Duodenal mucosa (tissue), 2 donors: ENCODE results near the gene TMEM94.
A peak's percentile ranks its signal among the peaks of the same experiment; 100 is the strongest.

Source experiments
- H3K27ac ChIP-seq: one replicate; pipeline ENCODE4 v1.7.0; 2013; ENCODE audit warnings: low read depth, low read length
- H3K27me3 ChIP-seq, 2 donors: one replicate each; pipeline ENCODE4 v1.7.0; 2013; ENCODE audit warnings: low read length in 2 of 2, control low read depth in 1 of 2; ENCODE audit not compliant: insufficient read depth in 2 of 2, control insufficient read depth in 1 of 2
- H3K36me3 ChIP-seq, 2 donors: one replicate each; pipeline ENCODE4 v1.7.0; 2013; ENCODE audit warnings: low read length in 2 of 2, control low read depth in 1 of 2; ENCODE audit not compliant: insufficient read depth in 2 of 2, control insufficient read depth in 1 of 2
- H3K4me1 ChIP-seq, 2 donors: one replicate each; pipeline ENCODE4 v1.7.0; 2013; ENCODE audit warnings: low read length in 2 of 2, control low read depth in 1 of 2; ENCODE audit not compliant: insufficient read depth in 2 of 2, control insufficient read depth in 1 of 2
- H3K4me3 ChIP-seq, 2 donors: one replicate each; pipeline ENCODE4 v1.7.0; 2013; ENCODE audit warnings: low read length in 2 of 2, low read depth in 1 of 2
- H3K9ac ChIP-seq, 2 donors: one replicate each; pipeline ENCODE4 v1.7.0; 2013; ENCODE audit warnings: low read length in 2 of 2, low read depth in 1 of 2
- H3K9me3 ChIP-seq, 2 donors: one replicate each; pipeline ENCODE4 v1.7.0; 2013; ENCODE audit warnings: low read length in 2 of 2, control low read depth in 1 of 2; ENCODE audit not compliant: control insufficient read depth in 1 of 2

The TMEM94 gene

DNA sequence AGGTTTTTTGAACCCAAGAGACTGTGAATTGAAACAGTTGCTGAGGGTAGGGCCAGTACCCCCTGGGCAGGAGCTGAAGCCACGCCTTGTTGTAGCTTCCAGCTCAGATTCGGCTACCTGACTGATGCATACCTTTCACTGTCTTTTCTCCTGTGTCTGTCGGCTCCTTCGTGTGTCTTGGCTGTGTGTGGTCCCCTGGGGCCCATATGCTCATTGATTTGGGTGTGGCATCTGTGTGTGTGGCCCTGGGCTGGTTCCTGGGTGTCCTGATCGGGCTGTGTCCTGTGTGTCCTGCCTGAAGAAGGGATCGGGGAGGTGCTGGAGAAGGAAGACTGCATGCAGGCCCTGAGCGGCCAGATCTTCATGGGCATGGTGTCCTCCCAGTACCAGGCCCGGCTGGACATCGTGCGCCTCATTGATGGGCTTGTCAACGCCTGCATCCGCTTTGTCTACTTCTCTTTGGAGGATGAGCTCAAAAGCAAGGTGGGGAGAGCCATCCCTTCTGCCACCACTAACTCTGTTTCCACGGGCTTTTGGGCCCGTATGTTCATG, 38.0 kb downstream of the TMEM94 start:
- Histone ChIP-seq H3K9ac (no peak overlapping the region), H3K27ac (no peak overlapping the region), H3K4me3 (no peak overlapping the region), H3K36me3 (peaks cover 25 to 76% of the 10 kb centered on the region in 2 donors), H3K27me3 (no peaks in the 10 kb centered on the region), H3K9me3 (no peaks in the 10 kb centered on the region), H3K4me1 (peaks cover 13 to 16% of the 10 kb centered on the region in 2 donors)

- no peak overlapping the region for H3K27ac ChIP-seq
- H3K27me3 ChIP-seq: no peaks in the 10 kb centered on the region
- H3K9me3 ChIP-seq: no peaks in the 10 kb centered on the region
- H3K36me3 ChIP-seq: peaks cover 25 to 86% of the 10 kb centered on the region in 2 donors
- no peak overlapping the region for H3K4me3 ChIP-seq
- H3K9ac ChIP-seq: no peak overlapping the region
- H3K4me1 ChIP-seq: peaks cover under 1 to 1% of the 10 kb centered on the region in 2 donors
These were observed 39.6 kb downstream of the TMEM94 start for GRCh38 chr17:75496005-75496404.

DNA sequence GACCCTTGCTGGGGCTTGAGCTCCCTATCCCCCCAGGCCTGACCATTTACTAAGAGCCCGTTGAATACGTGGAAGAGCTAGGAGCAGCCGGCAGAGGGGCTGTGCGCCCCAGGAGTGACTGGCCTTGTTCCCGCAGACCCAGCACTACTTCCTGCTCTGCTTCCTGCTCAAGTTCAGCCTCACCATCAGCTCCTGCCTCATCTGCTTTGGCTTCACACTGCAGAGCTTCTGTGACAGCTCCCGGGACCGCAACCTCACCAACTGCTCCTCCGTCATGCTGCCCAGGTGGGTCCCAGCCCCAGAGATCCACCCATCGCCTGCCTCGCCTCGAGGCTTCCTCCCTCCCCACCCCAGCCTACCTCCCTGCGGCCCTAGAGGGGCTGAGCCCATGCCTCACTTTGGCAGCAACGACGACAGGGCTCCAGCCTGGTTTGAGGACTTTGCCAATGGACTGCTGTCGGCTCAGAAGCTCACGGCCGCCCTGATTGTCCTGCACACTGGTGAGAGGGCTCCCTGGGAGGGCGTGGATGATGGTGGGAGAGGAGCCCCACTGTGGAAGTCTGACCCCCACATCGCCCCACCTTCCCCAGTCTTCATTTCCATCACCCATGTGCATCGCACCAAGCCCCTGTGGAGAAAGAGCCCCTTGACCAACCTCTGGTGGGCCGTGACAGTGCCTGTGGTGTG, 41.7 kb downstream of the TMEM94 start:
- no peaks in the 10 kb centered on the region for H3K4me1 ChIP-seq
- no peak overlapping the region for H3K9ac ChIP-seq

DNA sequence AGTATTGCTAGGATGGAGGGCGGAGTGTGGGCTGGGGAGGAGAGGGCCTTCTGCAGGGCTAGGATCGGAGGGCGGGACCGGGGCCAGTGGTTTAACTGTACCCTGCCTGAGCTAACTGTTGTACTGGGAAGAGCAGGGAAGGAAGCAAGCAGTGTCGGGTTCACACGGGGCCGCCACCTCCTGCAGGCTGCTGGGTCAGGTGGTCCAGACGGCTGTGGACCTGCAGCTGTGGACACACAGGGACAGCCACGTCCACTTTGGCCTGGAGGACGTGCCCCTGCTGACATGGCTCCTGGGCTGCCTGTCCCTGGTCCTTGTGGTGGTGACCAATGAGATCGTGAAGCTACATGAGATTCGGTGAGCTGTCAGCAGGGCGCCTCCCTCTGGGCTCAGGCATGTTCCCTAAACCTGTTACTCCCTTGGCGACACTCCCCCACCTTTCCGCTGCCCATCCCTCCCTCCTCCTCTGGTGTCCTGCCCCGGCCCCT, 42.3 kb downstream of the TMEM94 start:
- Histone ChIP-seq H3K4me3 (no peak overlapping the region), H3K27ac (no peak overlapping the region), H3K9me3 (no peaks in the 10 kb centered on the region), H3K4me1 (no peaks in the 10 kb centered on the region), H3K27me3 (no peaks in the 10 kb centered on the region), H3K9ac (no peak overlapping the region), H3K36me3 (peaks cover 21 to 67% of the 10 kb centered on the region in 2 donors)

More for the DNA sequence above, 41.7 kb downstream of the TMEM94 start:
- H3K9me3 ChIP-seq: no peaks in the 10 kb centered on the region
- H3K27ac ChIP-seq: no peak overlapping the region
- H3K27me3 ChIP-seq: no peaks in the 10 kb centered on the region
- H3K4me3 ChIP-seq: no peak overlapping the region
- H3K36me3 ChIP-seq: peaks cover 23 to 69% of the 10 kb centered on the region in 2 donors

DNA sequence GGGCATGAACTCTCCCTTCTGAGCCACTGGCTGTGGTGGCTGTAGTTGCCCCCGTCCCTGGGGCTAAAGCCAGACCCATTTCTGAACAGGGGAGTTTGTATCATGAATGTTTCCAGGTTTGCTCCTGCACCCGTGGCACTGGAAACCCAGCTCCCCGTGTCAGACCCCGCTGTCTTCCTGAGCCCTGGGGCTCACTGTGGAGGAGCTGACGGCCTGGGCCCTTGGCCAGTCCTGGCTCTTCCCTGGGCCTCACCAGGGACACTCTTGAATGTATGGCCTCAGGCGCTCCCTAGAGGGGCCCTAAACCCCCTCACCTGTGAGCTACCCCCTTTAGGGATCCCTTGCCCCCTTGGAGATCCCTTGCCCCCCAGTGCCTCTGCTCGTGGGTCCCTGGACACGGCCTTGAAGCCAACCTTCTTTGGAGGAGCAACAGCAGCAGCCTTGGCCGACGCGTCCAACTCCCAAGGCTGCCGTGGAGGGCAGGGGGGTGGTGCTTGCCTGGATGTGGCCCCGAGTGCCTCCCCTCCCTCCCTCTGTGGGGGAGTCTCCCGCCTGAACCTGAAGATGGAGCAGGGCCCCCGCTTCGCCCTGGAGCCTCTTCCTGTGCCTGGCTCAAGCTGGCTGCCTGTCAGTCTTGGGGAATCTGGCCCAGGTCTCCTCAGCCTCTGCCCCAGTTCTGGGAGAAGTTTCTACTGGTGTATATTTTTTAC, 43.0 kb downstream of the TMEM94 start:
- peak overlapping the region; percentile 3 for H3K27ac ChIP-seq
- H3K9me3 ChIP-seq: no peaks in the 10 kb centered on the region
- peaks cover 18 to 60% of the 10 kb centered on the region in 2 donors for H3K36me3 ChIP-seq
- peaks cover 1 to 2% of the 10 kb centered on the region in 2 donors for H3K4me1 ChIP-seq
- no peak overlapping the region for H3K4me3 ChIP-seq
- H3K9ac ChIP-seq: no peak overlapping the region
- no peaks in the 10 kb centered on the region for H3K27me3 ChIP-seq

DNA sequence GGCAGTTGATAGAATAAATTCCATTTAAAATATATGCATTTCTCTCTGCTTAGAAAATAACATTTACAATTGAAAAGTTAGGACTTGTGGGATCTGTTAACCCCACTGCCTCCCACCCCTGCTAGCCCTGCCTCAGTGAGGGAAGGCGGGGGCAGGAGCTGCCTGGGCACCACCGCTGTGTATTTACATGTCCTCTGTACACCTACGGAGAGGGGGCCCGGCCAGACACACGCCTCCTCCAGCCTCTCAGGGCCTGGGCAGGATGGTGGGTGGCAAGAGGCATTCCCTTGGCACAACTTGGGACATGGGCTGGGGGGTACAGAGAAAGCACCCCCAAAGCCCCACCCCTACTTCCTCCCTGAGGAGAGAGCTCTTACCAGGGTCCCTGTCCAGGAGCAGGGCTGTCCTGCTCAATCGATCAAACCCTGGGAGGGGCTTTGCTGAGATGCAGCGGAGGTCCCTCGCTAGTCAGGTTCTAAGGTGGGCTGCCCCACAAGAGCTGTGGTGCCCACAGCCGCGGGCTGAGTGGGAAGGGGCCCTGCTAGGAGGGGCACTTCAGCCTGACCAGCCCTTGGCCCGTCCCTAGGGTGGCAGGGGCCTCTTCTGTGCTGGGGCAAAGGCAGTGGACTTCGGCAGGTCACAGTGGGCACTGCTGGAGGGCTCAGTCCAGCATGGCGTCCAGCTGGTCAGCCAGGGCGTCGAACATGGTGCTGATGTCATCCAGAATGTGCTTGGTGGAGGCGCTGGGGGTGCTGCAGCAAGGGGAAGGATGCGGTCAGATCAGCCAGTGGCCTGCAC, 44.2 kb downstream of the TMEM94 start:
- Histone ChIP-seq H3K36me3 (peaks cover 12 to 53% of the 10 kb centered on the region in 2 donors), H3K27me3 (no peaks in the 10 kb centered on the region), H3K4me3 (no peak overlapping the region), H3K4me1 (peaks cover 4% of the 10 kb centered on the region in 2 donors), H3K9me3 (no peaks in the 10 kb centered on the region), H3K27ac (no peak overlapping the region), H3K9ac (no peak overlapping the region)

GRCh38 chr17:75501378-75502071, 45.1 kb downstream of the TMEM94 start:
- Histone ChIP-seq H3K9me3 (no peaks in the 10 kb centered on the region), H3K4me1 (peaks cover 4% of the 10 kb centered on the region in 2 donors), H3K27ac (no peak overlapping the region), H3K27me3 (no peaks in the 10 kb centered on the region), H3K9ac (no peak overlapping the region), H3K36me3 (peaks cover 9 to 53% of the 10 kb centered on the region in 2 donors), H3K4me3 (no peak overlapping the region)

DNA sequence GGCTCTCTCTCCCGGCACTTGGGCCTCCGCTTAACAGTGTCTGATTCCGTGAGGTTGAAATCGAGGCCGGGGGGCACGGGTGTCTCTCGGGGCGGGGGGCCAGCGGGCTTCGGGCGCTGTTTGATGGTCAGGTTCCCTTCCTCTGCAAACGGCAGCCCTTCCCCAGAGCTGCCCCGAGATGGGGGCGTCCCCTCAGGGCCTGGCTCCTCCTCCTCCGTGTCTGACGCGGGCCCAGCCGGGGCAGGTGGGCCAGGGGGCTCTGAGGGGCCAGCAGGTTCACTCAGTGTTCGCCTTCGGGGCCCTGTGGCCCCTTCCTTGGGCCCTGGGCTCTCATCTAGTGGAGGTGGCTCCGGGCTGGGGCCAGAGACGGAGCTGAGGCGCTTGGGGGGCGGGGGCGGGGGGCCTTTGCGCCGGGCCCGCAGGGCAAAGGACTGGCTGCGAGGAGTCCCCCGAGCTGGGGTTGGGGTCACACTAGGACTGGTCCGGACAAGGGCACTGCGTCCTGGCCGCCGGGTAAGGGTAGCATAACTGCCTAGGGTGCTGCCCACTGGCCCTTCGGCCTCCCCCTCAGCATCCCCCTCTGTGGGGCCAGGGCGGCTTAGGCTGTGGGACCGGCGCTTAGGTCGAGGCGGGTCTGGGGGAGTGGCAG, 45.8 kb downstream of the TMEM94 start:
- H3K27ac ChIP-seq: no peak overlapping the region
- no peak overlapping the region for H3K9ac ChIP-seq
- no peaks in the 10 kb centered on the region for H3K9me3 ChIP-seq
- H3K36me3 ChIP-seq: peaks cover 9 to 55% of the 10 kb centered on the region in 2 donors
- peaks cover 4% of the 10 kb centered on the region in 2 donors for H3K4me1 ChIP-seq
- no peaks in the 10 kb centered on the region for H3K27me3 ChIP-seq
- no peak overlapping the region for H3K4me3 ChIP-seq

- H3K9ac ChIP-seq: no peak overlapping the region
- peaks cover 9 to 52% of the 10 kb centered on the region in 2 donors for H3K36me3 ChIP-seq
- H3K9me3 ChIP-seq: no peaks in the 10 kb centered on the region
- no peak overlapping the region for H3K27ac ChIP-seq
- H3K27me3 ChIP-seq: no peaks in the 10 kb centered on the region
- no peak overlapping the region for H3K4me3 ChIP-seq
- H3K4me1 ChIP-seq: peaks cover 4% of the 10 kb centered on the region in 2 donors
These were observed 46.4 kb downstream of the TMEM94 start for GRCh38 chr17:75502721-75503329.
